Measurements from ENCODE around the gene ARIH1.

DNA sequence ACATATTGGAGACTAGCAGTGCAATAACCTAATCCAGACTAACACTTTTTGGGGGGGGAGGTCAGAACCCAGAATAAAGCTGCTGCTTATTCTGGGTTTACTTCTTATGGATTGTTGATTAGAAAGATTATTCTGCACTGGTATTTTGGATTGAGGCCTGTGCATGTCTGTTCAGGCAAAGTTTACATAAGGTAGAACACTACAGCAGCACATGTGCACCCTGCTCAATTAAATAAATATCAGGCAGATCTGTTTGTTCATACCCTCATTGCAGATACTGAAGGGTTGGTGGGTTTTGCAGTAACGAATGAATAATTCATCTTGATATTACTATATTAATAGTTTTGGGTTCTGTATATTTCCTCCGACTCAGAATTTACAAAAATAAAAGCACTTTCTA is 19.1 kb downstream of the ARIH1 start:
- no peak for TF ChIP-seq POLR2AphosphoS5 (IDR thresholded peaks at IDR 0.05; ENCODE audit: low read depth, low read length)
- no peak for TF ChIP-seq REST (IDR thresholded peaks at IDR 0.05; ENCODE audit: insufficient read depth in 1 of 2, low read depth in 2 of 2, low read length in 2 of 2)
- TF ChIP-seq SIN3A (IDR thresholded peaks at IDR 0.05; ENCODE audit: borderline replicate concordance, insufficient read depth, low read length), result no peak
